Smooth muscle cell (in vitro differentiated cells): Measurements from ENCODE around the gene EMX1. TPM values are rescaled to one million over a fixed set of nuclear protein-coding genes. Genes with fewer than 3 reads are reported as not detected.

Experiments
- DNase-seq: peaks from one replicate; lab custom pipeline; 2025; ENCODE audit not compliant: unreplicated experiment; lab: John Stamatoyannopoulos, UW
- H2AFZ ChIP-seq: fragments of 200-600 bp; sonication (generic); 2 replicates; pipeline ENCODE4 v1.6.0; 2016; ENCODE audit warnings: antibody characterized with exemption, low read depth, mild to moderate bottlenecking
- H3F3A ChIP-seq: fragments of 200-600 bp; sonication (generic); 2 replicates; pipeline ENCODE4 v1.6.0; 2017; ENCODE audit warnings: antibody characterized with exemption, low read depth
- H3K27ac ChIP-seq: fragments of 200-600 bp; sonication (generic); 2 replicates; pipeline ENCODE4 v1.5.1; 2016; ENCODE audit warnings: low read depth, mild to moderate bottlenecking
- H3K27me3 ChIP-seq: fragments of 200-600 bp; sonication (generic); 2 replicates; pipeline ENCODE4 v1.6.1; 2016; ENCODE audit warnings: low read depth, mild to moderate bottlenecking
- H3K36me3 ChIP-seq: fragments of 200-600 bp; sonication (generic); 2 replicates; pipeline ENCODE4 v1.5.1; 2016; ENCODE audit warnings: low read depth
- H3K4me1 ChIP-seq: fragments of 200-600 bp; sonication (generic); 2 replicates; pipeline ENCODE4 v1.5.1; 2016; ENCODE audit warnings: low read depth
- H3K4me2 ChIP-seq: fragments of 200-600 bp; sonication (generic); 2 replicates; pipeline ENCODE4 v1.6.0; 2016; ENCODE audit warnings: mild to moderate bottlenecking
- H3K4me3 ChIP-seq: fragments of 200-600 bp; sonication (generic); 2 replicates; pipeline ENCODE4 v1.5.1; 2016; ENCODE audit warnings: mild to moderate bottlenecking
- H3K79me2 ChIP-seq: fragments of 200-600 bp; sonication (generic); 2 replicates; pipeline ENCODE4 v1.6.0; 2016; ENCODE audit warnings: low read depth, mild to moderate bottlenecking
- H3K9ac ChIP-seq: fragments of 200-600 bp; sonication (generic); 2 replicates; pipeline ENCODE4 v1.6.0; 2016; ENCODE audit warnings: low read depth
- H3K9me3 ChIP-seq: fragments of 200-600 bp; sonication (generic); replicated peaks from 2 replicates; pipeline ENCODE4 v1.5.1; 2016; ENCODE audit warnings: low read depth
- H4K20me1 ChIP-seq: fragments of 200-600 bp; sonication (generic); 2 replicates; pipeline ENCODE4 v1.6.0; 2016; ENCODE audit warnings: low read depth
- CTCF ChIP-seq: fragments of 200-600 bp; sonication (generic); IDR thresholded peaks from 2 replicates; pipeline ENCODE4 v1.5.1; 2017; ENCODE audit warnings: borderline replicate concordance, mild to moderate bottlenecking, antibody characterized with exemption; ENCODE audit not compliant: insufficient read depth, poor library complexity, severe bottlenecking
- WGBS: methylation state at CpG from one replicate; pipeline ENCODE4 v1.1.7; 2016; ENCODE audit warnings: low lambda C conversion rate; 5-methylcytosine and 5-hydroxymethylcytosine counted together
- polyA plus RNA-seq: library from polyadenylated mRNA; unstranded; fragments of >200 nt; fragmentation: Nextera tagmentation; extraction: Ambion mirVana; gene quantifications from 2 replicates; pipeline ENCODE4 v1.2.1, GENCODE V29; 2016
- total RNA-seq: library from RNA; depleted of rRNA; stranded (reverse); fragments of >200 nt; gene quantifications from 2 replicates; pipeline ENCODE4 v1.2.3, GENCODE V29; 2014

The EMX1 gene
- total and polyA plus RNA-seq, 2 experiments from 2014 or later = not detected

GRCh38 chr2:72936660-72937355 lies 19.5 kb downstream of the EMX1 start:
- Histone ChIP-seq H3K9ac (no peak overlapping the region), H3K27ac (no peak overlapping the region), H3K4me3 (no peak overlapping the region), H2AFZ (no peak overlapping the region), H3K4me1 (peaks cover 5% of the 10 kb centered on the region), H3K9me3 (no peaks in the 10 kb centered on the region), H3K4me2 (no peak overlapping the region), H4K20me1 (no peaks in the 10 kb centered on the region), H3F3A (no peaks in the 10 kb centered on the region), H3K79me2 (no peaks in the 10 kb centered on the region), H3K27me3 (no peaks in the 10 kb centered on the region), H3K36me3 (no peaks in the 10 kb centered on the region)
- WGBS = 82% methylated on average over 19 of the region's 19 CpGs
- no peak for DNase-seq
- TF ChIP-seq CTCF = no peak

- Histone ChIP-seq H2AFZ (no peak overlapping the region), H3K9ac (no peak overlapping the region), H3K4me1 (peaks cover 5% of the 10 kb centered on the region), H3K4me3 (no peak overlapping the region), H3K9me3 (no peaks in the 10 kb centered on the region), H3K27me3 (no peaks in the 10 kb centered on the region), H3K36me3 (no peaks in the 10 kb centered on the region), H3K27ac (no peak overlapping the region), H3K79me2 (no peaks in the 10 kb centered on the region), H3K4me2 (no peak overlapping the region), H4K20me1 (no peaks in the 10 kb centered on the region), H3F3A (no peaks in the 10 kb centered on the region)
- no peak for TF ChIP-seq CTCF
- no peak for DNase-seq
- 92% methylated on average over 15 of the region's 15 CpGs for WGBS
These were observed 20.0 kb downstream of the EMX1 start for GRCh38 chr2:72937356-72937669.

- Histone ChIP-seq H3K36me3 (no peaks in the 10 kb centered on the region), H2AFZ (no peak overlapping the region), H3K9ac (no peak overlapping the region), H3K4me1 (peaks cover 5% of the 10 kb centered on the region), H3K9me3 (no peaks in the 10 kb centered on the region), H3K4me3 (no peak overlapping the region), H3F3A (no peaks in the 10 kb centered on the region), H4K20me1 (no peaks in the 10 kb centered on the region), H3K27me3 (no peaks in the 10 kb centered on the region), H3K79me2 (no peaks in the 10 kb centered on the region), H3K27ac (no peak overlapping the region), H3K4me2 (no peak overlapping the region)
- no peak for TF ChIP-seq CTCF
- no peak for DNase-seq
- WGBS = 92% methylated on average over 4 of the region's 5 CpGs
These were observed 21.1 kb downstream of the EMX1 start for GRCh38 chr2:72938455-72938854.

- no peaks in the 10 kb centered on the region for H4K20me1 ChIP-seq
- no peaks in the 10 kb centered on the region for H3K79me2 ChIP-seq
- peak overlapping the region; percentile 37 for H3K4me2 ChIP-seq
- H3F3A ChIP-seq = no peaks in the 10 kb centered on the region
- no peak overlapping the region for H3K4me3 ChIP-seq
- no peaks in the 10 kb centered on the region for H3K36me3 ChIP-seq
- WGBS = 63% methylated on average over 6 of the region's 6 CpGs
- H3K9ac ChIP-seq = no peak overlapping the region
- DNase-seq = no peak
- H3K9me3 ChIP-seq = no peaks in the 10 kb centered on the region
- H3K27ac ChIP-seq = no peak overlapping the region
- no peak overlapping the region for H2AFZ ChIP-seq
- no peaks in the 10 kb centered on the region for H3K27me3 ChIP-seq
- peaks cover 5% of the 10 kb centered on the region for H3K4me1 ChIP-seq
- no peak for TF ChIP-seq CTCF
These were observed 23.0 kb downstream of the EMX1 start for GRCh38 chr2:72940361-72940760.
